GM12878 (cell line): Measurements from ENCODE around the gene COG1. TPM values are rescaled to one million over a fixed set of nuclear protein-coding genes. Genes with fewer than 3 reads are reported as not detected.

Experiments used
- BACH1 ChIP-seq: fragments of 450-650 bp; IDR thresholded peaks from 2 replicates; pipeline ENCODE4 v1.6.1; 2017; ENCODE audit warnings: mild to moderate bottlenecking, borderline replicate concordance
- EED ChIP-seq: sonication (generic); IDR thresholded peaks from 2 replicates; pipeline ENCODE4 v1.6.1; 2016; ENCODE audit warnings: antibody characterized with exemption, low read depth
- JUNB ChIP-seq: IDR thresholded peaks from 2 replicates; pipeline ENCODE4 v1.6.1; 2016; ENCODE audit warnings: antibody characterized with exemption, mild to moderate bottlenecking
- MXI1 ChIP-seq: fragments of 150-350 bp; IDR thresholded peaks from 2 replicates; pipeline ENCODE4 v1.6.1; 2011; ENCODE audit warnings: low read depth, mild to moderate bottlenecking, inconsistent platforms, low read length, improper control_type of control experiment
- NFYB ChIP-seq: IDR thresholded peaks from 2 replicates; pipeline ENCODE4 v1.6.1; 2011; ENCODE audit warnings: low read depth, mild to moderate bottlenecking, low read length, improper control_type of control experiment, moderate library complexity; ENCODE audit not compliant: insufficient read depth
- PAX5 ChIP-seq: IDR thresholded peaks from 2 replicates; pipeline ENCODE4 v1.6.1; 2011; ENCODE audit warnings: low read depth, low read length, borderline replicate concordance
- PML ChIP-seq: IDR thresholded peaks from 2 replicates; pipeline ENCODE4 v1.6.1; 2012; ENCODE audit warnings: low read length, inconsistent platforms
- polyA plus RNA-seq, 11 experiments: library from polyadenylated mRNA; depleted of rRNA in 4 of 11; unstranded in 6 of 11; stranded (reverse) in 5 of 11; fragments of >200 nt; fragmentation: Nextera tagmentation in 4 of 11; fragmentation: Illumina TruSeq in 1 of 11; extraction: Ambion mirVana in 4 of 11; extraction: Trizol in 1 of 11; gene quantifications; 1 replicate in 1 of 11; 2 replicates in 10 of 11; pipeline versions ENCODE4 v1.2.1 to v1.2.3, GENCODE V29; 2011 to 2016; ENCODE audit warnings: inconsistent platforms in 2 of 11, missing spikeins in 2 of 11, low read depth in 1 of 11
- total RNA-seq, 4 experiments: library from RNA; depleted of rRNA in 3 of 4; stranded (reverse); fragments of >200 nt in 3 of 4; fragmentation: Illumina TruSeq in 1 of 4; extraction: Trizol in 1 of 4; gene quantifications; 2 replicates each; pipeline versions ENCODE4 v1.2.1 to v1.2.3, GENCODE V29; 2013 to 2021
- TF ChIP-seq, protein P1 (sequence below): fragments of 450-650 bp; formaldehyde crosslinking; IDR thresholded peaks from 2 replicates; pipeline ENCODE4 v1.4.0; 2022; ENCODE audit warnings: mild to moderate bottlenecking, moderate library complexity
- TF ChIP-seq, protein P2 (sequence below): IDR thresholded peaks from 2 replicates; pipeline ENCODE4 v1.6.1; 2012; ENCODE audit warnings: improper control_type of control experiment, low read depth, low read length; ENCODE audit not compliant: insufficient replicate concordance
- TF ChIP-seq, protein P3 (sequence below): fragments of 450-650 bp; IDR thresholded peaks from 2 replicates; pipeline ENCODE4 v1.6.1; 2017; ENCODE audit warnings: antibody characterized with exemption, mild to moderate bottlenecking, moderate library complexity
- TF ChIP-seq, protein P4 (sequence below): fragments of 450-650 bp; conservative IDR thresholded peaks from 2 replicates; pipeline ENCODE4 v1.6.1; 2017; ENCODE audit warnings: mild to moderate bottlenecking, moderate library complexity
- TF ChIP-seq, protein P5 (sequence below): IDR thresholded peaks from 2 replicates; pipeline ENCODE4 v1.6.1; 2011; ENCODE audit warnings: borderline replicate concordance, low read depth, mild to moderate bottlenecking, moderate library complexity, mixed read lengths, low read length; ENCODE audit not compliant: insufficient read depth; ENCODE audit errors: extremely low read length

COG1 gene
- total and polyA plus RNA-seq, 10 of the 15 experiments (the other 5 are each of a cell fraction or from before 2014, with no cell fraction given): 10.5 to 24.1 (median 18.1) TPM

- TF ChIP-seq, protein P1, sequence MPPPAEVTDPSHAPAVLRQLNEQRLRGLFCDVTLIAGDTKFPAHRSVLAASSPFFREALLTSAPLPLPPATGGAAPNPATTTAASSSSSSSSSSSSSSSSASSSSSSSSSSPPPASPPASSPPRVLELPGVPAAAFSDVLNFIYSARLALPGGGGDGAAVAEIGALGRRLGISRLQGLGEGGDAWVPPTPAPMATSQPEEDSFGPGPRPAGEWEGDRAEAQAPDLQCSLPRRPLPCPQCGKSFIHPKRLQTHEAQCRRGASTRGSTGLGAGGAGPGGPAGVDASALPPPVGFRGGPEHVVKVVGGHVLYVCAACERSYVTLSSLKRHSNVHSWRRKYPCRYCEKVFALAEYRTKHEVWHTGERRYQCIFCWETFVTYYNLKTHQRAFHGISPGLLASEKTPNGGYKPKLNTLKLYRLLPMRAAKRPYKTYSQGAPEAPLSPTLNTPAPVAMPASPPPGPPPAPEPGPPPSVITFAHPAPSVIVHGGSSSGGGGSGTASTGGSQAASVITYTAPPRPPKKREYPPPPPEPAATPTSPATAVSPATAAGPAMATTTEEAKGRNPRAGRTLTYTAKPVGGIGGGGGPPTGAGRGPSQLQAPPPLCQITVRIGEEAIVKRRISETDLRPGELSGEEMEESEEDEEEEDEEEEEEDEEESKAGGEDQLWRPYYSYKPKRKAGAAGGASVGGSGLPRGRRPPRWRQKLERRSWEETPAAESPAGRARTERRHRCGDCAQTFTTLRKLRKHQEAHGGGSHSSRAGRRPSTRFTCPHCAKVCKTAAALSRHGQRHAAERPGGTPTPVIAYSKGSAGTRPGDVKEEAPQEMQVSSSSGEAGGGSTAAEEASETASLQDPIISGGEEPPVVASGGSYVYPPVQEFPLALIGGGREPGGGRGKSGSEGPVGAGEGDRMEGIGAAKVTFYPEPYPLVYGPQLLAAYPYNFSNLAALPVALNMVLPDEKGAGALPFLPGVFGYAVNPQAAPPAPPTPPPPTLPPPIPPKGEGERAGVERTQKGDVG (CRISPR knock-in tag): no peak
- TF ChIP-seq EED (no peak), PAX5 (no peak), BACH1 (0 out of 2 replicates have a peak, but pooled peaks have one; percentile 46), PML (no peak), NFYB (no peak), MXI1 (no peak), JUNB (no peak)
- TF ChIP-seq, protein P2, sequence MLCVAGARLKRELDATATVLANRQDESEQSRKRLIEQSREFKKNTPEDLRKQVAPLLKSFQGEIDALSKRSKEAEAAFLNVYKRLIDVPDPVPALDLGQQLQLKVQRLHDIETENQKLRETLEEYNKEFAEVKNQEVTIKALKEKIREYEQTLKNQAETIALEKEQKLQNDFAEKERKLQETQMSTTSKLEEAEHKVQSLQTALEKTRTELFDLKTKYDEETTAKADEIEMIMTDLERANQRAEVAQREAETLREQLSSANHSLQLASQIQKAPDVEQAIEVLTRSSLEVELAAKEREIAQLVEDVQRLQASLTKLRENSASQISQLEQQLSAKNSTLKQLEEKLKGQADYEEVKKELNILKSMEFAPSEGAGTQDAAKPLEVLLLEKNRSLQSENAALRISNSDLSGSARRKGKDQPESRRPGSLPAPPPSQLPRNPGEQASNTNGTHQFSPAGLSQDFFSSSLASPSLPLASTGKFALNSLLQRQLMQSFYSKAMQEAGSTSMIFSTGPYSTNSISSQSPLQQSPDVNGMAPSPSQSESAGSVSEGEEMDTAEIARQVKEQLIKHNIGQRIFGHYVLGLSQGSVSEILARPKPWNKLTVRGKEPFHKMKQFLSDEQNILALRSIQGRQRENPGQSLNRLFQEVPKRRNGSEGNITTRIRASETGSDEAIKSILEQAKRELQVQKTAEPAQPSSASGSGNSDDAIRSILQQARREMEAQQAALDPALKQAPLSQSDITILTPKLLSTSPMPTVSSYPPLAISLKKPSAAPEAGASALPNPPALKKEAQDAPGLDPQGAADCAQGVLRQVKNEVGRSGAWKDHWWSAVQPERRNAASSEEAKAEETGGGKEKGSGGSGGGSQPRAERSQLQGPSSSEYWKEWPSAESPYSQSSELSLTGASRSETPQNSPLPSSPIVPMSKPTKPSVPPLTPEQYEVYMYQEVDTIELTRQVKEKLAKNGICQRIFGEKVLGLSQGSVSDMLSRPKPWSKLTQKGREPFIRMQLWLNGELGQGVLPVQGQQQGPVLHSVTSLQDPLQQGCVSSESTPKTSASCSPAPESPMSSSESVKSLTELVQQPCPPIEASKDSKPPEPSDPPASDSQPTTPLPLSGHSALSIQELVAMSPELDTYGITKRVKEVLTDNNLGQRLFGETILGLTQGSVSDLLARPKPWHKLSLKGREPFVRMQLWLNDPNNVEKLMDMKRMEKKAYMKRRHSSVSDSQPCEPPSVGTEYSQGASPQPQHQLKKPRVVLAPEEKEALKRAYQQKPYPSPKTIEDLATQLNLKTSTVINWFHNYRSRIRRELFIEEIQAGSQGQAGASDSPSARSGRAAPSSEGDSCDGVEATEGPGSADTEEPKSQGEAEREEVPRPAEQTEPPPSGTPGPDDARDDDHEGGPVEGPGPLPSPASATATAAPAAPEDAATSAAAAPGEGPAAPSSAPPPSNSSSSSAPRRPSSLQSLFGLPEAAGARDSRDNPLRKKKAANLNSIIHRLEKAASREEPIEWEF: no peak
- TF ChIP-seq, protein P3, sequence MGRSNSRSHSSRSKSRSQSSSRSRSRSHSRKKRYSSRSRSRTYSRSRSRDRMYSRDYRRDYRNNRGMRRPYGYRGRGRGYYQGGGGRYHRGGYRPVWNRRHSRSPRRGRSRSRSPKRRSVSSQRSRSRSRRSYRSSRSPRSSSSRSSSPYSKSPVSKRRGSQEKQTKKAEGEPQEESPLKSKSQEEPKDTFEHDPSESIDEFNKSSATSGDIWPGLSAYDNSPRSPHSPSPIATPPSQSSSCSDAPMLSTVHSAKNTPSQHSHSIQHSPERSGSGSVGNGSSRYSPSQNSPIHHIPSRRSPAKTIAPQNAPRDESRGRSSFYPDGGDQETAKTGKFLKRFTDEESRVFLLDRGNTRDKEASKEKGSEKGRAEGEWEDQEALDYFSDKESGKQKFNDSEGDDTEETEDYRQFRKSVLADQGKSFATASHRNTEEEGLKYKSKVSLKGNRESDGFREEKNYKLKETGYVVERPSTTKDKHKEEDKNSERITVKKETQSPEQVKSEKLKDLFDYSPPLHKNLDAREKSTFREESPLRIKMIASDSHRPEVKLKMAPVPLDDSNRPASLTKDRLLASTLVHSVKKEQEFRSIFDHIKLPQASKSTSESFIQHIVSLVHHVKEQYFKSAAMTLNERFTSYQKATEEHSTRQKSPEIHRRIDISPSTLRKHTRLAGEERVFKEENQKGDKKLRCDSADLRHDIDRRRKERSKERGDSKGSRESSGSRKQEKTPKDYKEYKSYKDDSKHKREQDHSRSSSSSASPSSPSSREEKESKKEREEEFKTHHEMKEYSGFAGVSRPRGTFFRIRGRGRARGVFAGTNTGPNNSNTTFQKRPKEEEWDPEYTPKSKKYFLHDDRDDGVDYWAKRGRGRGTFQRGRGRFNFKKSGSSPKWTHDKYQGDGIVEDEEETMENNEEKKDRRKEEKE: no peak
- TF ChIP-seq, protein P4, sequence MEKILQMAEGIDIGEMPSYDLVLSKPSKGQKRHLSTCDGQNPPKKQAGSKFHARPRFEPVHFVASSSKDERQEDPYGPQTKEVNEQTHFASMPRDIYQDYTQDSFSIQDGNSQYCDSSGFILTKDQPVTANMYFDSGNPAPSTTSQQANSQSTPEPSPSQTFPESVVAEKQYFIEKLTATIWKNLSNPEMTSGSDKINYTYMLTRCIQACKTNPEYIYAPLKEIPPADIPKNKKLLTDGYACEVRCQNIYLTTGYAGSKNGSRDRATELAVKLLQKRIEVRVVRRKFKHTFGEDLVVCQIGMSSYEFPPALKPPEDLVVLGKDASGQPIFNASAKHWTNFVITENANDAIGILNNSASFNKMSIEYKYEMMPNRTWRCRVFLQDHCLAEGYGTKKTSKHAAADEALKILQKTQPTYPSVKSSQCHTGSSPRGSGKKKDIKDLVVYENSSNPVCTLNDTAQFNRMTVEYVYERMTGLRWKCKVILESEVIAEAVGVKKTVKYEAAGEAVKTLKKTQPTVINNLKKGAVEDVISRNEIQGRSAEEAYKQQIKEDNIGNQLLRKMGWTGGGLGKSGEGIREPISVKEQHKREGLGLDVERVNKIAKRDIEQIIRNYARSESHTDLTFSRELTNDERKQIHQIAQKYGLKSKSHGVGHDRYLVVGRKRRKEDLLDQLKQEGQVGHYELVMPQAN: peak; percentile 88
- TF ChIP-seq, protein P5, sequence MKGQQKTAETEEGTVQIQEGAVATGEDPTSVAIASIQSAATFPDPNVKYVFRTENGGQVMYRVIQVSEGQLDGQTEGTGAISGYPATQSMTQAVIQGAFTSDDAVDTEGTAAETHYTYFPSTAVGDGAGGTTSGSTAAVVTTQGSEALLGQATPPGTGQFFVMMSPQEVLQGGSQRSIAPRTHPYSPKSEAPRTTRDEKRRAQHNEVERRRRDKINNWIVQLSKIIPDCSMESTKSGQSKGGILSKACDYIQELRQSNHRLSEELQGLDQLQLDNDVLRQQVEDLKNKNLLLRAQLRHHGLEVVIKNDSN: no peak
These were observed at the start of gene COG1 (continued) for GRCh38 chr17:73192894-73193701.
